ENCODE measurements around the gene ZSCAN20. TPM values are rescaled to one million over a fixed set of nuclear protein-coding genes. Genes with fewer than 3 reads are reported as not detected.

Gene ZSCAN20
- 1 to 10 TPM; 2.6 to 3.5 TPM for total RNA-seq

- POLR2A ChIA-PET, result interaction anchor here (0.6 kb wide), 1 partner anchor 16 kb away, joined by 3 read pairs; no protein-coding TSS in a partner anchor
- no peaks in the 10 kb centered on the region for H3K9me3 Mint-ChIP-seq
- peak within 1 kb of the TSS; percentile 87 for H3K4me3 Mint-ChIP-seq
- no peaks in the 10 kb centered on the region for H3K27me3 Mint-ChIP-seq
- H3K4me1 Mint-ChIP-seq, result peaks cover 33% of the 10 kb centered on the region
- peak within 1 kb of the TSS; percentile 72 for H3K27ac Mint-ChIP-seq
- DNase-seq, result peak; percentile 81
- peaks cover 2% of the 10 kb centered on the region for H3K36me3 Mint-ChIP-seq
- ATAC-seq (ENCODE audit: low read depth), result peak; percentile 96
These were observed at the start of gene ZSCAN20 for GRCh38 chr1:33472269-33472980. Gene ZSCAN20 (plus strand): TSS chr1:33472645. CDS start chr1:33479289, 6,644 bp downstream.

DNA sequence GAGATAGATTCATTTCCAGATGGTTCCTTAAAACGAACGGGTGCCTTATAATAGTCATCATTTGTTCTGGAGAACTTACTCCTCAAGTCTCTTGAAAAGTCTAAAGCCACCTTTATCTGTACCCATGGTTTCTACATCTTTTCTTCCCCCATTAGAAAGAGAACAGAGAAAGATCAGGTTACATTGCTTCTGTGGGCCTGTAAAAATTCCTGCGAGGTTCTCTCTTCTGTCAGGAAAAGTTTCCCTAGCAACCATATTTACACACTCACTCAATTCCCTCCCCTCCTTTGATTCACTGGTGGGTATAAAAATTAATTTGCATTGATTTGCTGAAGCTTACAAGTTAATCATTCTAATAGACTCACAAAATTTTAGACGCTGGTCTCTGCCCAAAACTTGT is 48.2 kb upstream of the ZSCAN20 start:
- POLR2A ChIA-PET, result no interaction called here
- ATAC-seq (ENCODE audit: low read depth), result no peak
- H3K36me3 Mint-ChIP-seq, result no peaks in the 10 kb centered on the region
- H3K27ac Mint-ChIP-seq, result no peak overlapping the region
- peaks cover 17% of the 10 kb centered on the region for H3K27me3 Mint-ChIP-seq
- no peaks in the 10 kb centered on the region for H3K9me3 Mint-ChIP-seq
- H3K4me3 Mint-ChIP-seq, result no peak overlapping the region
- peaks cover 4% of the 10 kb centered on the region for H3K4me1 Mint-ChIP-seq
- no peak for DNase-seq

DNA sequence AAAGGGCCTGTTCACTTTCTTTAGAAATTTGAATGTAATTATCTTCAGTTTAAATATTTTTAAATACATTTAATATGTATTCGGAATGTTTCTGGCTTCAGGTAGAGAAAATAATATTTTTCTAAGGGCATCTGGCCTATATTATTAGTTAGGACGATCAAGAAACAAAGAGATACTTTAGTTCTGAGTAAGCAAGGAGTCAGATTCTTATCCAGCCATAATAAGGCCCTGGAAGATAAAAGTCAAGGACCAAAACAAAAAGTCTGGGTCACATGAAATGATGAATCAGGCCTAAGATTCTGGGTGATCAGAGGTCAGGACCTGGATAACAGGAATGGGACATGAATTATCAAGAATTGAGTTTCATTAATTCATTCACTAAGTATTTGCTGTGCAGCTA is 47.8 kb upstream of the ZSCAN20 start:
- Mint-ChIP-seq H3K27ac (no peak overlapping the region), H3K9me3 (no peaks in the 10 kb centered on the region), H3K4me3 (no peak overlapping the region), H3K36me3 (no peaks in the 10 kb centered on the region), H3K4me1 (peaks cover 4% of the 10 kb centered on the region), H3K27me3 (peaks cover 17% of the 10 kb centered on the region)
- no peak for DNase-seq
- ATAC-seq (ENCODE audit: low read depth), result no peak
- POLR2A ChIA-PET, result no interaction called here

DNA sequence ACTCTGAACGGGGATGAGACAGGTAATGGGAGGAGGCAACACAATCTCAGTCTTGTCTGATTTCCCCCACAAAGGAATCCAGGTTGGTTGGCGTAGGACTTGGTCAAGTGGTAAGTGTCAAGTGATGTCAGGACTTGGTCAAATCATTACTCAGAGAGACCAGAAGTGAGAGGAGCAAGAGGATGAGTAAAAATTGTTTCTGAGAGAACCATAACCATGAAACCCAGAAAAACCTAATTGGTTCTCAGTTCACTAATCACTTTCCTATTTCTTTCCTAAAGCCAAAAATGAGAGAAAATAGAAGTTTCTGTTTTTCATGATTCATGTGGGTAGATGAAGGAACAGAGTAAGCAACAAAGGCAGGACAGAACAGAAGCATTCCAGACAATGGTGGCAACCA is 46.5 kb upstream of the ZSCAN20 start:
- ATAC-seq (ENCODE audit: low read depth) (no peak), DNase-seq (no peak)
- no peak overlapping the region for H3K4me3 Mint-ChIP-seq
- H3K9me3 Mint-ChIP-seq, result no peaks in the 10 kb centered on the region
- no peaks in the 10 kb centered on the region for H3K36me3 Mint-ChIP-seq
- POLR2A ChIA-PET, result no interaction called here
- peaks cover 15% of the 10 kb centered on the region for H3K27me3 Mint-ChIP-seq
- H3K27ac Mint-ChIP-seq, result no peak overlapping the region
- peaks cover 6% of the 10 kb centered on the region for H3K4me1 Mint-ChIP-seq

GRCh38 chr1:33426916-33427315 is 45.5 kb upstream of the ZSCAN20 start:
- Mint-ChIP-seq H3K4me1 (peaks cover 5% of the 10 kb centered on the region), H3K9me3 (no peaks in the 10 kb centered on the region), H3K4me3 (no peak overlapping the region), H3K27me3 (peaks cover 15% of the 10 kb centered on the region), H3K27ac (no peak overlapping the region), H3K36me3 (no peaks in the 10 kb centered on the region)
- ATAC-seq (ENCODE audit: low read depth) (no peak), DNase-seq (no peak)
- POLR2A ChIA-PET, result no interaction called here

DNA sequence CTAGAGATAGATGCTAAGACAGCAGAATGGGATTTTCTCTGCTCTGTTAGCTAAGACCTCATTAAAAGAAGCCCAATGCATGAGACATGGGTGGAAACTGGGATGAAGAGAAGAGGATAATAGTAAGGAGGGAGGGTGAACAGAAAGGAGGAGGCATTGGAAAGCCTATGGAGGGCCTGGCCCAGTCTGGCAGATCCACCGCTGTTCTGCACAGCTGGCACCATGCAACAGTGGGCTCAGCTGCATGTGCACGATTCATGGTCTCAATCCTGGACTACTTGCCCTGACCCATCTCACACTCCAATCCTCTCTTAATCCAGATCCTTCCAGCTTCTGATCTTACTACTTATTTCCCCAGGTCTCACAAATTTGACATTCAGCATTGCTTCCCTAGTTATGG is 43.8 kb upstream of the ZSCAN20 start:
- H3K36me3 Mint-ChIP-seq, result no peaks in the 10 kb centered on the region
- H3K27me3 Mint-ChIP-seq, result peaks cover 5% of the 10 kb centered on the region
- DNase-seq (no peak), ATAC-seq (ENCODE audit: low read depth) (no peak)
- POLR2A ChIA-PET, result no interaction called here
- no peak overlapping the region for H3K27ac Mint-ChIP-seq
- no peaks in the 10 kb centered on the region for H3K9me3 Mint-ChIP-seq
- peaks cover 5% of the 10 kb centered on the region for H3K4me1 Mint-ChIP-seq
- no peak overlapping the region for H3K4me3 Mint-ChIP-seq

DNA sequence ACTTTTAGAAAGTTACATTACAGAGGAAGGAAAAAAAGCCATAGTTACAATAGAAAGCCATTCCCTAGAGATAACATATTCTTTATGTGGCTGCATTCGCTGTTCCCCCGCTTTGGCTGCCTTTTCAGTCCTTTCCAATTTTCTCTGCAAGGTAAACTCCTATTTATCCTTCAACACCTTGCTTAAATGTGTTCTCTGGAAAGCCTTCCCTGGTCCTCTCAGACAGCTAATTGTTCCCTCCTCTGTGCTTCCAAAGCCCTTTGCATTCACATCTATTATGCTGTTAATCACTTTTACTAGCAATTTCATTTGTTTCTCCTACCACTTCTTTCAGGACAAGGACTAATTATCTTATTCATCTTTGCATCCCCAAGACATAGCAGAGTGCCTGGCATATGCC is 43.1 kb upstream of the ZSCAN20 start:
- Mint-ChIP-seq H3K4me3 (no peak overlapping the region), H3K4me1 (peaks cover 8% of the 10 kb centered on the region), H3K27ac (no peak overlapping the region), H3K27me3 (peaks cover 6% of the 10 kb centered on the region), H3K9me3 (no peaks in the 10 kb centered on the region), H3K36me3 (no peaks in the 10 kb centered on the region)
- POLR2A ChIA-PET, result no interaction called here
- DNase-seq (no peak), ATAC-seq (ENCODE audit: low read depth) (no peak)

DNA sequence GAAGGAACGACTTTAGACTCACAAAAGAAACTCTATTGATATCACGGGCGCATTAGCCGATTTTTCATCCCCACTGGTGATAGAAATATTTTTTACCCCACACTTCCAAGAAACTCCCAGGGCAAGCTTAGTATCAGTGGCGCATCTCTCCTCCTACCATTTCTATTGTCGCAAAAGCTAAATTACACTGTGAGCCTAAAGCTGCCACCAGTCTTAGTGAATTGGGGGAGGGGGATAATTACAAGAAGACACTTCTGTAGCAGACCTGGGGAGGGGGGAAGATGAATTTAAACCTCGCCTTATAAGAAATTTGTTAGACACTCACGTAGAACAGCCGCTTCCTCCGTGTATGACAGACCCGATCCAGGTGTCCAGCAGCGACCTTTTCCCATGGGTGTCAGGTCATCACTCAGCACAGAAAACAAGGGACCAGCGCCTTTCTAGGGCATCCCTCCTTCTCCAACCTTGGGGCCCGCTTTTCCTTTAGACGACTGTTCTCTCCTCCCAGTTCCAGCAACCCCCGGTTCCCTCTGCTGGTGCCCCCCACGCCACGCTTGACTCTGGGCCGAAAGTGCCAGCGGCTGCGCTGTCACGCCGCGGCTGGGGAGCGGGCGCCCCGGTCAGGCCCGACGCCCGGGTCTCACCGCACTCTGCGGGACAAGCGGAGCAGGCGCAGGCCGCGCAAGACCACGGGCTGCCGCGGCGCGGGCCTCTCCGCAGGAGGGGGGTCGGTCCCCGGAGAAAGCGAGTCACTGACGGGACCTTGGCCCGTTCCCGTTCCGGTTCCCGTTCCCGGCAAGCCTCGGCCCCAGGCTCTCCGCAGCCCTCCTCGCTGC is 42.4 kb upstream of the ZSCAN20 start:
- ATAC-seq (ENCODE audit: low read depth) (peak; percentile 13), DNase-seq (no peak)
- Mint-ChIP-seq H3K27ac (no peak overlapping the region), H3K27me3 (peaks cover 13% of the 10 kb centered on the region), H3K36me3 (no peaks in the 10 kb centered on the region), H3K4me1 (peaks cover 8% of the 10 kb centered on the region), H3K9me3 (no peaks in the 10 kb centered on the region), H3K4me3 (no peak overlapping the region)
- POLR2A ChIA-PET, result no interaction called here

- DNase-seq, result peak; percentile 89
- Mint-ChIP-seq H3K4me1 (peaks cover 8% of the 10 kb centered on the region), H3K36me3 (no peaks in the 10 kb centered on the region), H3K4me3 (peak within 1 kb of the TSS; percentile 66), H3K9me3 (no peaks in the 10 kb centered on the region), H3K27ac (no peak within 1 kb of the TSS), H3K27me3 (peaks cover 21% of the 10 kb centered on the region)
- peak; percentile 96 for ATAC-seq (ENCODE audit: low read depth)
- POLR2A ChIA-PET, result no interaction called here
These were observed 41.5 kb upstream of the ZSCAN20 start, which contains the start of gene PHC2 for GRCh38 chr1:33430692-33431593. Gene PHC2 (minus strand): TSS chr1:33431095. CDS start chr1:33375539, 55,556 bp downstream.

DNA sequence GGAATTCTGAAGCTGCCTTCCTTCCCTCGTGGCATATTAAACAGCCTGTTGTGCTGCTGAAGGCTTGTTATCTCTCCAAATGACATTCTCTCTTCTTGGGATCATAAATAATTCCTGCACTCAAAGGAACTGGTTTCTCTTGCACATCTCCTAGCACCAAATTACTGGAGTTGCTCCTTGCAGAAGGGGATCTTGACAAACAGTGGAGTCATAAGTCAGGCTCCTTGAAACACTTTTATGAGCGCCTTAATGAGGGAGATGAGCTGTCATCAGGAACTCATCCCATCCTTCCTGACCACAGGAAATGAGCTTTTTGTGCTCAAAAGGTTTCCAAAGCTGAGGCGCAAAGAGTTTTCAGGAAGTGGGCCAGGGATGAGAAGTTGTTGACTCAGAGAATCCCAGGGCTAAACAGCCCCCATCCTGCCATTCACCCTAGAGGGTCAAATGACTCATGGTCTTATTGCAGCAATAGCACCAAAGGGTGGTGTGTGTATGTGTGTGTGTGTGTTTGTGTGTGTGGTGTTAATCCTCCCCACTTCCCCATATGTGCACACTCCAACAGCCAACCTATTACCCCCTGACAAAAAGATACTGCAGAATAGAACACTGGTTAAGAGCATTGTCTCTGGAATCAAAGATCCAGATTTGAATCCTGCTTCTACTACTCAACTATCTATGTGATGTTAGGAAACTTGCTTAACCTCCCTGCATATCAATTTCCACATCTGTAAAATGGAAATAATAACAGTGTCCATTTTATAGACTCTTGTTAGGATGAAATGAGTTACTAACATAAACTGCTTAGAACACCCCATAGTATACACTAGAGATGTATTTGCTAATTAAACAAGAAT is 38.7 kb upstream of the ZSCAN20 start:
- Mint-ChIP-seq H3K36me3 (no peaks in the 10 kb centered on the region), H3K4me3 (no peak overlapping the region), H3K27me3 (peaks cover 32% of the 10 kb centered on the region), H3K4me1 (peaks cover 8% of the 10 kb centered on the region), H3K27ac (no peak overlapping the region), H3K9me3 (no peaks in the 10 kb centered on the region)
- no peak for ATAC-seq (ENCODE audit: low read depth)
- POLR2A ChIA-PET, result no interaction called here
- DNase-seq, result no peak

GRCh38 chr1:33434363-33434750 is 38.1 kb upstream of the ZSCAN20 start:
- POLR2A ChIA-PET, result no interaction called here
- DNase-seq, result no peak
- peaks cover 8% of the 10 kb centered on the region for H3K4me1 Mint-ChIP-seq
- no peaks in the 10 kb centered on the region for H3K9me3 Mint-ChIP-seq
- peaks cover 37% of the 10 kb centered on the region for H3K27me3 Mint-ChIP-seq
- no peak overlapping the region for H3K27ac Mint-ChIP-seq
- no peaks in the 10 kb centered on the region for H3K36me3 Mint-ChIP-seq
- no peak for ATAC-seq (ENCODE audit: low read depth)
- H3K4me3 Mint-ChIP-seq, result no peak overlapping the region

GRCh38 chr1:33435096-33435820 is 37.2 kb upstream of the ZSCAN20 start:
- no peak for DNase-seq
- no peaks in the 10 kb centered on the region for H3K9me3 Mint-ChIP-seq
- no peak overlapping the region for H3K27ac Mint-ChIP-seq
- peaks cover 44% of the 10 kb centered on the region for H3K27me3 Mint-ChIP-seq
- ATAC-seq (ENCODE audit: low read depth), result no peak
- no peak overlapping the region for H3K4me3 Mint-ChIP-seq
- POLR2A ChIA-PET, result no interaction called here
- H3K4me1 Mint-ChIP-seq, result peaks cover 6% of the 10 kb centered on the region
- no peaks in the 10 kb centered on the region for H3K36me3 Mint-ChIP-seq
